Omental fat pad (tissue), 4 donors: ENCODE data around the gene INSC. TPM values are rescaled to one million over a fixed set of nuclear protein-coding genes. Genes with fewer than 3 reads are reported as not detected.

Experiments
- ATAC-seq: fragments of 150-250 bp; one replicate; pipeline ENCODE4 v1.9.1; 2016; ENCODE audit warnings: mild to moderate bottlenecking, moderate library complexity; ENCODE audit not compliant: low FRiP score
- DNase-seq: peaks from one replicate; pipeline ENCODE4 v3.0.0-alpha.2; 2019; ENCODE audit warnings: low spot score
- total RNA-seq, 4 donors: library from RNA; depleted of rRNA; stranded (reverse); fragments of >200 nt; gene quantifications; one replicate each; pipeline ENCODE4 v1.1.0, GENCODE V29; 2016
- TF ChIP-seq, protein P1 (sequence below), 3 donors: fragments of 450-650 bp; IDR thresholded peaks; one replicate each; pipeline ENCODE4 v1.5.1; 2016 to 2017; ENCODE audit warnings: antibody characterized with exemption in 3 of 3, mild to moderate bottlenecking in 3 of 3, moderate library complexity in 2 of 3

INSC gene
- total RNA-seq, 4 donors from 2014 or later, result 3.0 TPM; not detected in 3

DNA sequence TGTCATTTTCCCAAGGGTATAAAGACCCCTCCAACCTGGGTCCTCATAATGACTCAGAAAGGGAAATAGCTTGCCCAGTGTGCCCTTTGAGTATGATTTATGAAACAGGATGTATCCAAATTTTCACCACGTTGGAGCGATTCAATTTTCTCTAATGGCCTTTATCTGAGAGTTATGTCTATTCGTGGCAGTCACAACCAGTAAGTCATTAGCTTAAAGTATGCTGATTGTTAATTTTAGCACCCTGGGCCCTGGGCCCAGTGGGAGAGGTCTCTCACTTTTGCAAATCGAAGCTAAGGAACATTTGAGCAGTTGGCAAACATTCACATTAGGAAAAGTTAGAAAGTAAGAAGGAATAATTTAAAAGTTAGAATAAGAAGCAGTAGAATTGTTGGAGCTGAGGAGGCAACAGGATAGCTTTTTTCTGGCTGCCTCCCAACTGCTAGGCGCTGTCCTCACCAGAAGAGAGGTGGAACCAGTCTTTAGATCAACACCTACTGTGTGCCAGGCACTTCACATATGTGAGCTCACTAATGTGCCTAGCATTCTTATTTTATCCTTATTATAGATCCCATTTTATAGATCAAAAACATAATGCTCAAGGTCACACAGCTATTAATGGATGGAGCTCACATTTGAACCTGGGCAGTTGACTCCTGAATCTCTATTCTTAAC lies 24.5 kb downstream of the INSC start:
- DNase-seq (no peak), ATAC-seq (no peak)
- TF ChIP-seq, protein P1, sequence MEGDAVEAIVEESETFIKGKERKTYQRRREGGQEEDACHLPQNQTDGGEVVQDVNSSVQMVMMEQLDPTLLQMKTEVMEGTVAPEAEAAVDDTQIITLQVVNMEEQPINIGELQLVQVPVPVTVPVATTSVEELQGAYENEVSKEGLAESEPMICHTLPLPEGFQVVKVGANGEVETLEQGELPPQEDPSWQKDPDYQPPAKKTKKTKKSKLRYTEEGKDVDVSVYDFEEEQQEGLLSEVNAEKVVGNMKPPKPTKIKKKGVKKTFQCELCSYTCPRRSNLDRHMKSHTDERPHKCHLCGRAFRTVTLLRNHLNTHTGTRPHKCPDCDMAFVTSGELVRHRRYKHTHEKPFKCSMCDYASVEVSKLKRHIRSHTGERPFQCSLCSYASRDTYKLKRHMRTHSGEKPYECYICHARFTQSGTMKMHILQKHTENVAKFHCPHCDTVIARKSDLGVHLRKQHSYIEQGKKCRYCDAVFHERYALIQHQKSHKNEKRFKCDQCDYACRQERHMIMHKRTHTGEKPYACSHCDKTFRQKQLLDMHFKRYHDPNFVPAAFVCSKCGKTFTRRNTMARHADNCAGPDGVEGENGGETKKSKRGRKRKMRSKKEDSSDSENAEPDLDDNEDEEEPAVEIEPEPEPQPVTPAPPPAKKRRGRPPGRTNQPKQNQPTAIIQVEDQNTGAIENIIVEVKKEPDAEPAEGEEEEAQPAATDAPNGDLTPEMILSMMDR (IDR thresholded peaks at IDR 0.05), result no peak

GRCh38 chr11:15139958-15140659 lies 25.4 kb downstream of the INSC start:
- no peak for DNase-seq
- TF ChIP-seq, protein P1 (IDR thresholded peaks at IDR 0.05), result no peak
- no peak for ATAC-seq

DNA sequence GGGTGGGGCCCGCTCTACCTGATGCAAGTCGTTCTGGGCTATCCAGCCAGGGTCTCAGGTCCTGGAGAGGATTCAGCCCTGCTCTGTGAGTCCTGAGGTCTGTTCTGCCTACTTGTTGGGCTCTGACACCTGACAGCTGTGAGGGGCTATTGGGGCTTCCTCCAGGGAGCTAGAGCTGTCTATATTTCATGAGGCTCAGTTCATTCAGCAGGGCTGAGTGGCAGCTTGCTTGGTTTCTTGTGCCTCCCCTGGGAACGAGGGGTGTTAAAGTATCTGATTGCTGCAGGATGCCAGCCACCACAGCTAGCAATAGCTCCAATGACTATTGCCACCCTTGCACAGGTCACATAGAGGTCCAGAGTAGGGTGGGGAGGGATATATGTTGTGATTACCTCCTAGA lies 26.7 kb downstream of the INSC start:
- TF ChIP-seq, protein P1 (IDR thresholded peaks at IDR 0.05), result no peak
- ATAC-seq (no peak), DNase-seq (no peak)

DNA sequence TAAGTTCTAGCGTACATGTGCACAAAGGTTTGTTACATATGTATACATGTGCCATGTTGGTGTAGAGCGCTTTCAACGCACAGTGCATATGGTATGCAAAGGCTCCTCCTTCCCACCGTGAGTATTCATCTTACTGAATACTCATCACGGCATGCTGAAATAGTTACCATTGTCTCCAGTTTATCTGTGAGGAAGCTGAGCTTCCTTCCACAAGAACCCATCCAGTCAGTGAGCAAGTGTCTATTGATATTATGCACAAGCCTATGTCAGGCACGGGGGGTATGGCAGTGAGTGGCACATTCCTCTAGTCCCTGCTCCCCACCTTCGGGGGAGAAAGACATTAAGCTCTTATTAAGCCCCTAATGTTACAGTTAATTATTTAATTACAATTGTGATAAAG lies 28.1 kb downstream of the INSC start:
- no peak for DNase-seq
- TF ChIP-seq, protein P1 (IDR thresholded peaks at IDR 0.05), result no peak
- no peak for ATAC-seq

DNA sequence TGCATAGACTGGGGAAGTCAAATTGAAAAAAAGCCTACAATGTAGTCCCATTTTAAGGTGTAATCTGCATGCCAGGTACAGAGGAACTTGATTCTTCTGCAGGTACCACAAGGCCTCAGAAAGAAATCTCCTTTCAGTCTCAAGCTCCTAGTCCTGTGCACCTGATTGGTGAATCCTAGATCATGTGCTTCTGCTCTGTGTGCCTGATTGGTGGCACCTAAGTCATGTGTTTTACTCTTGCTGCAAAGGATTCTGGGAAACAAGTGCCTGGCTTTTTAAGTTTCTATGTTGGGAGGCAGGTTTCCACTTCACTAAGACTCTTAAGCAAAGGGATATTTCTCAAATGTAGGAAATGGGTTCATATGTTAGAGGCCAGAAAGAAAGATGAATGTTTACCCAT lies 29.1 kb downstream of the INSC start:
- ATAC-seq (no peak), DNase-seq (no peak)
- TF ChIP-seq, protein P1 (IDR thresholded peaks at IDR 0.05), result no peak

- ATAC-seq (no peak), DNase-seq (no peak)
- TF ChIP-seq, protein P1 (IDR thresholded peaks at IDR 0.05), result no peak
These were observed 29.6 kb downstream of the INSC start for GRCh38 chr11:15144347-15144746.

- TF ChIP-seq, protein P1 (IDR thresholded peaks at IDR 0.05), result no peak
- DNase-seq, result no peak
- no peak for ATAC-seq
These were observed 30.4 kb downstream of the INSC start for GRCh38 chr11:15145151-15145550.
